Gastroesophageal sphincter (tissue), 4 donors: Measurements from ENCODE around the gene GRAMD1A. TPM values are rescaled to one million over a fixed set of nuclear protein-coding genes. Genes with fewer than 3 reads are reported as not detected.

ENCODE experiments used
- ATAC-seq: fragments of 150-250 bp; one replicate; pipeline ENCODE4 v1.9.1; 2016; ENCODE audit warnings: mild to moderate bottlenecking, moderate library complexity
- H3K27ac ChIP-seq, 4 donors: fragments of 200-600 bp; sonication (generic) in 3 of 4; 1 replicate in 3 of 4; 2 replicates in 1 of 4; pipeline ENCODE4 v1.5.1; 2016 to 2019
- H3K27me3 ChIP-seq: fragments of 200-600 bp; sonication (generic); one replicate; pipeline ENCODE4 v1.5.1; 2019
- H3K36me3 ChIP-seq, 2 donors: fragments of 200-600 bp; sonication (generic); one replicate each; pipeline ENCODE4 v1.5.1; 2019; ENCODE audit warnings: control low read depth in 1 of 2
- H3K4me1 ChIP-seq, 3 donors: fragments of 200-600 bp; sonication (generic); 1 replicate in 2 of 3; 2 replicates in 1 of 3; pipeline ENCODE4 v1.5.1; 2016 to 2019; ENCODE audit warnings: control low read depth in 2 of 3
- H3K4me3 ChIP-seq, 2 donors: fragments of 200-600 bp; sonication (generic); one replicate each; pipeline ENCODE4 v1.5.1; 2019; ENCODE audit warnings: mild to moderate bottlenecking in 1 of 2, moderate library complexity in 1 of 2
- H3K9me3 ChIP-seq, 3 donors: fragments of 200-600 bp; sonication (generic); one replicate each; pipeline ENCODE4 v1.5.1; 2017 to 2019; ENCODE audit warnings: control low read depth in 2 of 3
- CTCF ChIP-seq, 4 experiments: fragments of 200-600 bp in 2 of 4; fragments of 450-650 bp in 2 of 4; sonication (generic) in 1 of 4; IDR thresholded peaks; one replicate each; pipeline ENCODE4 v1.5.1; 2017 to 2019; ENCODE audit warnings: antibody characterized with exemption in 4 of 4, mild to moderate bottlenecking in 2 of 4, moderate library complexity in 2 of 4
- EP300 ChIP-seq: sonication (generic); formaldehyde crosslinking; IDR thresholded peaks from one replicate; pipeline ENCODE4 v1.6.1; 2017; ENCODE audit warnings: antibody characterized with exemption, mild to moderate bottlenecking
- POLR2A ChIP-seq, 2 donors: fragments of 450-650 bp; IDR thresholded peaks; one replicate each; pipeline ENCODE4 v1.6.1; 2017; ENCODE audit warnings: antibody characterized with exemption in 2 of 2, mild to moderate bottlenecking in 2 of 2, moderate library complexity in 1 of 2
- POLR2AphosphoS5 ChIP-seq: sonication (generic); formaldehyde crosslinking; IDR thresholded peaks from one replicate; pipeline ENCODE4 v1.6.1; 2017; ENCODE audit warnings: antibody characterized with exemption
- WGBS, 2 donors: methylation state at CpG; one replicate each; pipeline ENCODE4 v1.1.5; 2018; ENCODE audit warnings: low coverage in 1 of 2; 5-methylcytosine and 5-hydroxymethylcytosine counted together
- total RNA-seq, 4 donors: library from RNA; depleted of rRNA; stranded (reverse); fragments of >200 nt; gene quantifications; one replicate each; pipeline ENCODE4 v1.1.0, GENCODE V29; 2016

Gene GRAMD1A
- total RNA-seq, 4 donors from 2014 or later: 22.0 to 40.0 (median 35.9) TPM

GRCh38 chr19:35059006-35059798 is 59.1 kb downstream of the GRAMD1A start:
- WGBS, 2 donors: 78 to 92% methylated on average over 2 to 5 of the region's 26 CpGs
- H3K27ac ChIP-seq: no peak overlapping the region
- peaks cover 36% of the 10 kb centered on the region for H3K27me3 ChIP-seq
- no peaks in the 10 kb centered on the region for H3K4me1 ChIP-seq
- H3K9me3 ChIP-seq: no peaks in the 10 kb centered on the region
- no peak overlapping the region for H3K4me3 ChIP-seq
- TF ChIP-seq POLR2A (IDR thresholded peaks at IDR 0.05) (no peak), POLR2AphosphoS5 (no peak), CTCF (IDR thresholded peaks at IDR 0.05) (no peak), EP300 (no peak)
- H3K36me3 ChIP-seq: no peaks in the 10 kb centered on the region
- no peak for ATAC-seq

- Histone ChIP-seq H3K27me3 (peaks cover 36% of the 10 kb centered on the region), H3K4me1 (no peaks in the 10 kb centered on the region), H3K36me3 (no peaks in the 10 kb centered on the region), H3K4me3 (no peak overlapping the region), H3K9me3 (no peaks in the 10 kb centered on the region), H3K27ac (no peak overlapping the region)
- TF ChIP-seq CTCF (IDR thresholded peaks at IDR 0.05) (no peak), POLR2AphosphoS5 (no peak), EP300 (no peak), POLR2A (IDR thresholded peaks at IDR 0.05) (no peak)
- ATAC-seq: no peak
- WGBS, 2 donors: 88 to 100% methylated on average over 1 to 5 of the region's 15 CpGs
Measured at GRCh38 chr19:35059799-35060091, 59.6 kb downstream of the GRAMD1A start.

GRCh38 chr19:35060160-35060855 is 60.2 kb downstream of the GRAMD1A start:
- Histone ChIP-seq H3K27me3 (peaks cover 34% of the 10 kb centered on the region), H3K36me3 (no peaks in the 10 kb centered on the region), H3K27ac (no peak overlapping the region), H3K9me3 (no peaks in the 10 kb centered on the region), H3K4me3 (no peak overlapping the region), H3K4me1 (no peaks in the 10 kb centered on the region)
- 100% methylated on average over 3 of the region's 29 CpGs; no CpG with 5 or more reads in 1 of the 2 donors for WGBS, 2 donors
- TF ChIP-seq EP300 (no peak), CTCF (IDR thresholded peaks at IDR 0.05) (no peak), POLR2A (IDR thresholded peaks at IDR 0.05) (no peak), POLR2AphosphoS5 (no peak)
- ATAC-seq: no peak

- Histone ChIP-seq H3K4me3 (no peak overlapping the region), H3K9me3 (no peaks in the 10 kb centered on the region), H3K36me3 (no peaks in the 10 kb centered on the region), H3K4me1 (no peaks in the 10 kb centered on the region), H3K27me3 (peaks cover 19% of the 10 kb centered on the region), H3K27ac (no peak overlapping the region)
- no peak for TF ChIP-seq CTCF (IDR thresholded peaks at IDR 0.05)
- TF ChIP-seq POLR2A (IDR thresholded peaks at IDR 0.05): no peak
- no peak for TF ChIP-seq POLR2AphosphoS5
- TF ChIP-seq EP300: no peak
- WGBS, 2 donors: 58 to 66% methylated on average over 4 to 7 of the region's 7 CpGs
- no peak for ATAC-seq
Measured at GRCh38 chr19:35061583-35062373, 61.7 kb downstream of the GRAMD1A start.
